HCT116 (cell line): ENCODE data around the gene CELF2. TPM values are rescaled to one million over a fixed set of nuclear protein-coding genes. Genes with fewer than 3 reads are reported as not detected.

Experiments used
- ATAC-seq: fragments of 200-7000 bp; cut with Tn5 transposase; 2 replicates; pipeline ENCODE4 v1.9.1; 2020; ENCODE audit warnings: mild to moderate bottlenecking, moderate library complexity
- BruUV-seq: library from RNA; stranded (reverse); fragments of 400-500 nt; replicated peaks from 2 replicates; lab custom pipeline; 2021; lab: Mats Ljungman, UMichigan
- CTCF ChIA-PET: fragments of 300-600 bp; sonication (Branson Sonifier 250); formaldehyde crosslinking; loops from one replicate; lab custom pipeline; 2021; ENCODE audit warnings: antibody characterized with exemption; lab: Charles Lee
- POLR2A ChIA-PET: fragments of 300-600, 350-600 bp; sonication (Branson Sonifier 250); formaldehyde crosslinking; loops from one replicate; lab custom pipeline; 2021; ENCODE audit warnings: antibody characterized with exemption; lab: Charles Lee
- RAD21 ChIA-PET, 2 experiments: fragments of 300-600 bp; sonication (Branson Sonifier 250); formaldehyde crosslinking; loops; one replicate each; lab custom pipeline; 2023; ENCODE audit warnings: low total read pairs in 2 of 2; ENCODE audit not compliant: uncharacterized antibody in 2 of 2, unreplicated experiment in 2 of 2, low non-redundant PET in 1 of 2; lab: Charles Lee
- DNase-seq: peaks from one replicate; pipeline ENCODE4 v3.0.0-alpha.2; 2010; ENCODE audit warnings: low read depth, low spot score
- H2AFZ ChIP-seq: fragments of 200-600 bp; shearing (Covaris generic), sonication (generic); 2 replicates; pipeline ENCODE4 v1.6.1; 2017; ENCODE audit warnings: low read depth, mixed run types, mixed read lengths, antibody characterized with exemption, low read length; ENCODE audit not compliant: poor library complexity, severe bottlenecking
- H3K27ac ChIP-seq: 2 replicates; pipeline ENCODE4 v1.5.1; 2012; ENCODE audit warnings: low read depth, low read length
- H3K27me3 ChIP-seq: fragments of 200-600 bp; sonication (generic); 2 replicates; pipeline ENCODE4 v1.6.1; 2016; ENCODE audit warnings: mixed run types, low read length, mixed read lengths; ENCODE audit not compliant: insufficient read depth
- H3K36me3 ChIP-seq, 2 experiments: fragments of 200-500 bp in 1 of 2; fragments of 200-600 bp in 1 of 2; sonication (Bioruptor generic) in 1 of 2; sonication (generic) in 1 of 2; 2 replicates each; pipeline versions ENCODE4 v1.5.1 to v1.6.1; 2014 to 2016; ENCODE audit warnings: low read length in 2 of 2, inconsistent platforms in 1 of 2, mixed read lengths in 1 of 2, mixed run types in 1 of 2; ENCODE audit not compliant: insufficient read depth in 2 of 2, control insufficient read depth in 1 of 2
- H3K4me1 ChIP-seq, 2 experiments: fragments of 200-600 bp in 1 of 2; sonication (generic) in 1 of 2; 2 replicates each; pipeline versions ENCODE4 v1.5.1 to v1.6.1; 2012 to 2017; ENCODE audit warnings: low read length in 2 of 2, inconsistent platforms in 1 of 2, mild to moderate bottlenecking in 1 of 2, mixed read lengths in 1 of 2, mixed run types in 1 of 2, moderate library complexity in 1 of 2; ENCODE audit not compliant: insufficient read depth in 2 of 2, control insufficient read depth in 1 of 2
- H3K4me2 ChIP-seq: fragments of 200-600 bp; sonication (generic); 2 replicates; pipeline ENCODE4 v1.6.1; 2017; ENCODE audit warnings: mixed run types, low read length, mixed read lengths
- H3K4me3 ChIP-seq, 2 experiments: fragments of 200-600 bp in 1 of 2; sonication (generic) in 1 of 2; replicated peaks in 1 of 2; 2 replicates each; pipeline ENCODE4 v1.5.1; 2011 to 2016; ENCODE audit warnings: low read length in 2 of 2, control low read depth in 1 of 2, low read depth in 1 of 2, mild to moderate bottlenecking in 1 of 2, mixed read lengths in 1 of 2, mixed run types in 1 of 2
- H3K79me2 ChIP-seq: fragments of 200-600 bp; sonication (generic); 2 replicates; pipeline ENCODE4 v1.6.1; 2017; ENCODE audit warnings: mild to moderate bottlenecking, mixed run types, low read length, moderate library complexity, mixed read lengths; ENCODE audit not compliant: insufficient read depth
- H3K9ac ChIP-seq: fragments of 200-600 bp; sonication (generic); 2 replicates; pipeline ENCODE4 v1.6.1; 2016; ENCODE audit warnings: low read length, mixed read lengths
- H3K9me2 ChIP-seq: fragments of 200-600 bp; sonication (generic), shearing (Covaris generic); 2 replicates; pipeline ENCODE4 v1.6.1; 2017; ENCODE audit warnings: mixed run types, mild to moderate bottlenecking, moderate library complexity; ENCODE audit not compliant: insufficient read depth
- H3K9me3 ChIP-seq, 2 experiments: fragments of 200-500 bp in 1 of 2; fragments of 200-600 bp in 1 of 2; sonication (Bioruptor generic) in 1 of 2; sonication (generic) in 1 of 2; 2 replicates each; pipeline ENCODE4 v1.6.1; 2014 to 2017; ENCODE audit warnings: low read length in 2 of 2, mixed read lengths in 2 of 2, inconsistent platforms in 1 of 2, low read depth in 1 of 2, mild to moderate bottlenecking in 1 of 2, mixed run types in 1 of 2, moderate library complexity in 1 of 2; ENCODE audit not compliant: control insufficient read depth in 1 of 2, insufficient read depth in 1 of 2
- H4K20me1 ChIP-seq: fragments of 200-600 bp; sonication (generic), shearing (Covaris generic); 2 replicates; pipeline ENCODE4 v1.6.1; 2017; ENCODE audit warnings: mixed run types, mild to moderate bottlenecking, moderate library complexity; ENCODE audit not compliant: insufficient read depth
- CBX3 ChIP-seq: IDR thresholded peaks from 2 replicates; pipeline ENCODE4 v1.6.1; 2012; ENCODE audit warnings: low read depth
- EGR1 ChIP-seq: IDR thresholded peaks from 2 replicates; pipeline ENCODE4 v1.6.1; 2012; ENCODE audit warnings: low read depth
- EZH2 ChIP-seq: fragments of 200-600 bp; sonication (generic); IDR thresholded peaks from 2 replicates; pipeline ENCODE4 v1.6.1; 2017; ENCODE audit warnings: antibody characterized with exemption, mixed run types
- POLR2AphosphoS5 ChIP-seq: IDR thresholded peaks from 2 replicates; pipeline ENCODE4 v1.6.1; 2011; ENCODE audit warnings: mild to moderate bottlenecking, low read depth, low read length, moderate library complexity
- SRF ChIP-seq: IDR thresholded peaks from 2 replicates; pipeline ENCODE4 v1.6.1; 2012; ENCODE audit warnings: low read depth
- ZFX ChIP-seq: fragments of 450-650 bp; IDR thresholded peaks from 2 replicates; pipeline ENCODE4 v1.6.1; 2017
- intact Hi-C: fragments of 100-400 bp; cut with micrococcal nuclease; formaldehyde crosslinking; loops from 2 replicates; pipeline ENCODE4 v1.10.0; 2022
- total RNA-seq: library from RNA; stranded (reverse); gene quantifications from one replicate; pipeline ENCODE4 v1.2.1, GENCODE V29; 2021; ENCODE audit not compliant: unreplicated experiment

CELF2 gene
- total RNA-seq, 1 experiment from 2014 or later, result 0.66 TPM

- CTCF ChIA-PET, result no interaction called here
- RAD21 ChIA-PET, result no interaction called here
Measured at GRCh38 chr10:11194859-11195586, 177.4 kb downstream of the CELF2 start.

GRCh38 chr10:11195623-11196022, 178.0 kb downstream of the CELF2 start:
- Histone ChIP-seq H2AFZ (no peak overlapping the region), H4K20me1 (no peaks in the 10 kb centered on the region), H3K4me2 (no peak overlapping the region), H3K9me3 (no peaks in the 10 kb centered on the region), H3K4me3 (no peak overlapping the region), H3K27ac (no peak overlapping the region), H3K36me3 (no peaks in the 10 kb centered on the region), H3K27me3 (no peaks in the 10 kb centered on the region), H3K9me2 (no peaks in the 10 kb centered on the region), H3K79me2 (no peaks in the 10 kb centered on the region), H3K4me1 (no peaks in the 10 kb centered on the region), H3K9ac (no peak overlapping the region)
- CTCF ChIA-PET, result no interaction called here
- intact Hi-C loops, result no loop called here
- POLR2A ChIA-PET, result no interaction called here
- no TSS peak for BruUV-seq
- no peak for ATAC-seq
- TF ChIP-seq CBX3, result no peak
- DNase-seq, result no peak
- RAD21 ChIA-PET, result no interaction called here

More at GRCh38 chr10:11194859-11195586, 177.4 kb downstream of the CELF2 start:
- Histone ChIP-seq H3K9ac (no peak overlapping the region), H3K27me3 (no peaks in the 10 kb centered on the region), H4K20me1 (no peaks in the 10 kb centered on the region), H3K36me3 (no peaks in the 10 kb centered on the region), H3K4me2 (no peak overlapping the region), H3K4me3 (no peak overlapping the region), H2AFZ (no peak overlapping the region), H3K4me1 (no peaks in the 10 kb centered on the region), H3K9me3 (no peaks in the 10 kb centered on the region), H3K9me2 (no peaks in the 10 kb centered on the region), H3K79me2 (no peaks in the 10 kb centered on the region), H3K27ac (no peak overlapping the region)
- intact Hi-C loops, result no loop called here
- TF ChIP-seq POLR2AphosphoS5 (no peak), CBX3 (no peak), SRF (no peak), EGR1 (no peak), EZH2 (no peak), ZFX (no peak)
- POLR2A ChIA-PET, result no interaction called here
- DNase-seq (no peak), ATAC-seq (no peak)
- no TSS peak for BruUV-seq
